Hepatocyte (in vitro differentiated cells): ENCODE results near the gene GRIN2C. TPM values are rescaled to one million over a fixed set of nuclear protein-coding genes. Genes with fewer than 3 reads are reported as not detected.

Experiments used
- DNase-seq: peaks from one replicate; pipeline ENCODE4 v3.0.0-alpha.2; 2016; ENCODE audit warnings: low spot score
- H2AFZ ChIP-seq: fragments of 200-600 bp; sonication (generic); 2 replicates; pipeline ENCODE4 v1.6.0; 2016; ENCODE audit warnings: antibody characterized with exemption, mild to moderate bottlenecking
- H3K27ac ChIP-seq: fragments of 200-600 bp; sonication (generic); 2 replicates; pipeline ENCODE4 v1.5.1; 2016; ENCODE audit warnings: mild to moderate bottlenecking
- H3K27me3 ChIP-seq: fragments of 200-600 bp; sonication (generic); 2 replicates; pipeline ENCODE4 v1.6.1; 2016
- H3K36me3 ChIP-seq: fragments of 200-600 bp; sonication (generic); replicated peaks from 2 replicates; pipeline ENCODE4 v1.5.1; 2016; ENCODE audit warnings: low read depth; ENCODE audit not compliant: insufficient read depth
- H3K4me1 ChIP-seq: fragments of 200-600 bp; sonication (generic); 2 replicates; pipeline ENCODE4 v1.5.1; 2016; ENCODE audit warnings: mild to moderate bottlenecking, moderate library complexity; ENCODE audit not compliant: insufficient read depth
- H3K4me2 ChIP-seq: fragments of 200-600 bp; sonication (generic); 2 replicates; pipeline ENCODE4 v1.6.0; 2016
- H3K4me3 ChIP-seq: fragments of 200-600 bp; sonication (generic); 2 replicates; pipeline ENCODE4 v1.5.1; 2016; ENCODE audit warnings: mild to moderate bottlenecking
- H3K79me2 ChIP-seq: fragments of 200-600 bp; sonication (generic); 2 replicates; pipeline ENCODE4 v1.6.0; 2017; ENCODE audit warnings: mild to moderate bottlenecking
- H3K9me2 ChIP-seq: fragments of 200-600 bp; sonication (generic); replicated peaks from 2 replicates; pipeline ENCODE4 v1.6.0; 2017; ENCODE audit warnings: mild to moderate bottlenecking; ENCODE audit not compliant: insufficient read depth
- H3K9me3 ChIP-seq: fragments of 200-600 bp; sonication (generic); 2 replicates; pipeline ENCODE4 v1.5.1; 2016; ENCODE audit warnings: low read depth, mild to moderate bottlenecking
- H4K20me1 ChIP-seq: fragments of 200-600 bp; sonication (generic); 2 replicates; pipeline ENCODE4 v1.6.0; 2016; ENCODE audit warnings: mild to moderate bottlenecking; ENCODE audit not compliant: insufficient read depth, poor library complexity, severe bottlenecking
- EZH2 ChIP-seq: fragments of 200-600 bp; sonication (generic); IDR thresholded peaks from 2 replicates; pipeline ENCODE4 v1.6.1; 2016; ENCODE audit warnings: antibody characterized with exemption, mild to moderate bottlenecking, borderline replicate concordance
- EZH2phosphoT487 ChIP-seq: fragments of 200-600 bp; sonication (generic); IDR thresholded peaks from one replicate; pipeline ENCODE4 v1.6.1; 2018; ENCODE audit warnings: antibody characterized with exemption, mild to moderate bottlenecking, low read depth, moderate library complexity; ENCODE audit not compliant: unreplicated experiment, severe bottlenecking
- whole genome bisulfite sequencing: methylation state at CpG from one replicate; pipeline ENCODE4 v1.1.6; 2016; ENCODE audit warnings: low lambda C conversion rate; ENCODE audit errors: missing lambda C conversion rate; 5-methylcytosine and 5-hydroxymethylcytosine counted together
- polyA plus RNA-seq: library from polyadenylated mRNA; unstranded; fragments of >200 nt; fragmentation: Nextera tagmentation; extraction: Ambion mirVana; gene quantifications from 2 replicates; pipeline ENCODE4 v1.2.1, GENCODE V29; 2016
- total RNA-seq: library from RNA; depleted of rRNA; stranded (reverse); fragments of >200 nt; gene quantifications from 2 replicates; pipeline ENCODE4 v1.2.3, GENCODE V29; 2014
- TF ChIP-seq, protein P1 (sequence below): fragments of 200-600 bp; sonication (generic); IDR thresholded peaks from 2 replicates; pipeline ENCODE4 v1.5.1; 2016; ENCODE audit warnings: antibody characterized with exemption, mild to moderate bottlenecking; ENCODE audit not compliant: poor library complexity

Gene GRIN2C
- total and polyA plus RNA-seq, 2 experiments from 2014 or later, result 0.27 TPM; not detected in 1

DNA sequence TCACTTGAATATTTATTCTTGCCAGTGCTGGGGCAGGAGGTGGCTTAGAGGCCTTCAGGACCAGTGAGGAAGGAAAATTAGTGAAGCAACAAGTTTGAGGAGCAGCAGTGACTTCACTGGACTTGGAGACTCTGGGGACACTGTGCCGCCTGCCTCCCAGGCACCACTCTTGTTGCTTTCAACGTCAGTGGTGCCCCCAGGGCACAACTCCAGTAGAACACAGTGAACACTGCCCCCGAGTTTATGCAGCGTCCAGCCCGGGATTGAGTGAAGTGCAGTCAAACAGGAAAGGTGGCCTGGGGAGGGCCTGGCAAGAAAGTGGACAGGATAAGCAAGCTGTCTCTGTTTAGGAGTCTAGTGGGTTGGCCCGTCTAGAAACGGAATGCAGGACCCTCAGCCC, 59.2 kb downstream of the GRIN2C start:
- Histone ChIP-seq H3K27me3 (no peaks in the 10 kb centered on the region), H3K4me1 (no peaks in the 10 kb centered on the region), H4K20me1 (no peaks in the 10 kb centered on the region), H2AFZ (no peak overlapping the region), H3K4me3 (no peak overlapping the region), H3K79me2 (no peaks in the 10 kb centered on the region), H3K27ac (no peak overlapping the region), H3K4me2 (no peak overlapping the region), H3K9me3 (no peaks in the 10 kb centered on the region), H3K36me3 (no peaks in the 10 kb centered on the region), H3K9me2 (no peaks in the 10 kb centered on the region)
- DNase-seq, result no peak
- TF ChIP-seq, protein P1, sequence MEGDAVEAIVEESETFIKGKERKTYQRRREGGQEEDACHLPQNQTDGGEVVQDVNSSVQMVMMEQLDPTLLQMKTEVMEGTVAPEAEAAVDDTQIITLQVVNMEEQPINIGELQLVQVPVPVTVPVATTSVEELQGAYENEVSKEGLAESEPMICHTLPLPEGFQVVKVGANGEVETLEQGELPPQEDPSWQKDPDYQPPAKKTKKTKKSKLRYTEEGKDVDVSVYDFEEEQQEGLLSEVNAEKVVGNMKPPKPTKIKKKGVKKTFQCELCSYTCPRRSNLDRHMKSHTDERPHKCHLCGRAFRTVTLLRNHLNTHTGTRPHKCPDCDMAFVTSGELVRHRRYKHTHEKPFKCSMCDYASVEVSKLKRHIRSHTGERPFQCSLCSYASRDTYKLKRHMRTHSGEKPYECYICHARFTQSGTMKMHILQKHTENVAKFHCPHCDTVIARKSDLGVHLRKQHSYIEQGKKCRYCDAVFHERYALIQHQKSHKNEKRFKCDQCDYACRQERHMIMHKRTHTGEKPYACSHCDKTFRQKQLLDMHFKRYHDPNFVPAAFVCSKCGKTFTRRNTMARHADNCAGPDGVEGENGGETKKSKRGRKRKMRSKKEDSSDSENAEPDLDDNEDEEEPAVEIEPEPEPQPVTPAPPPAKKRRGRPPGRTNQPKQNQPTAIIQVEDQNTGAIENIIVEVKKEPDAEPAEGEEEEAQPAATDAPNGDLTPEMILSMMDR, result no peak
- 79% methylated on average over 7 of the region's 7 CpGs for WGBS

DNA sequence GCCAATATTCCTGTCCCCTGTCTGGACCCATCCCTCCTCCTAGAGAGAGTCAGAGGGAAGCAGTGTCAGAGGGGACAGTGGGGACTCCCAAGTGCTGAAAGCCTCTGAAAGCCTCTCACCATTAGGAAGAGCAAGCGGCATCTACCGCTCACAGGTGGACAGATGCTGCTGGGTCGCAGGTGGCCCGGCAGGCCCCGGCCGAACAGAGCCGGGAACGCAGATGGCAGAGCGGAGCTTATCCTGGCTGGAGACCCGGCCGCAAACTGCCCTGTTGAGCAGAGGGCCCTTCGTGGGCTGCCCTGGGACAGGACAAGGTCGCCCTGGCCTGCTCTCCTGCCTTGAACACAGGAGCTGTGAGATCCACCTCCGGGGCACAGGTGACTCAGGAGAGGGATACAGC, 60.6 kb downstream of the GRIN2C start:
- Histone ChIP-seq H4K20me1 (no peaks in the 10 kb centered on the region), H3K9me3 (no peaks in the 10 kb centered on the region), H2AFZ (no peak overlapping the region), H3K36me3 (no peaks in the 10 kb centered on the region), H3K9me2 (no peaks in the 10 kb centered on the region), H3K4me3 (no peak overlapping the region), H3K27me3 (no peaks in the 10 kb centered on the region), H3K4me2 (no peak overlapping the region), H3K27ac (no peak overlapping the region), H3K79me2 (no peaks in the 10 kb centered on the region), H3K4me1 (no peaks in the 10 kb centered on the region)
- no peak for DNase-seq
- TF ChIP-seq, protein P1, result no peak
- no peak for TF ChIP-seq EZH2phosphoT487
- no peak for TF ChIP-seq EZH2
- 92% methylated on average over 14 of the region's 14 CpGs for WGBS

DNA sequence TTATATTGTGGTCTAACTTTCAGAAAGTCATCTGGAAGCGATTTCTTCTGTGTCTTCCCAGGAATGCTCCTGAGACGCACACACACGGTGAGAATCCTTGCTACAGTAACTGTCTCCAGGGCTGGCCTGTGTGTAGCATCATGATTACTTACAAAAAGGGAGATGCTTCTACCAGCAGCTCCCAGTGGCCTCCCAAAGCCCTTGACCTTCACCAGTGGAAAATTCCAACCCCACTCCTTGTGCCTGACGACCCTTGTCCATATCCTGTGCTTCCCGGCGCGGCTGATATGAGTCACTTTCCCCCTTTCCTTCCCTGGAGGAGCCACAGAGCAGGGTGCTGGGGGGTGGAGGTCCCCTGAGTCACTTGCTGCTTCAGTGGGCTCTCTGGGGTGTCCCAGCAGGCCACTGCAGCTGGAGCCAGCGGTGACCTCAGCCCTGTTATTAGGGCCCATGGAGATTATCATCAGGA, 61.4 kb downstream of the GRIN2C start:
- 75% methylated on average over 8 of the region's 8 CpGs for WGBS
- no peaks in the 10 kb centered on the region for H3K36me3 ChIP-seq

More for the DNA sequence above, 61.4 kb downstream of the GRIN2C start:
- no peak for DNase-seq
- no peaks in the 10 kb centered on the region for H3K27me3 ChIP-seq
- H4K20me1 ChIP-seq, result no peaks in the 10 kb centered on the region
- no peaks in the 10 kb centered on the region for H3K9me3 ChIP-seq
- TF ChIP-seq, protein P1, result no peak
- no peak for TF ChIP-seq EZH2
- TF ChIP-seq EZH2phosphoT487, result no peak
- no peaks in the 10 kb centered on the region for H3K9me2 ChIP-seq
- H3K4me3 ChIP-seq, result no peak overlapping the region
- no peak overlapping the region for H3K27ac ChIP-seq
- H2AFZ ChIP-seq, result no peak overlapping the region
- no peaks in the 10 kb centered on the region for H3K4me1 ChIP-seq
- no peaks in the 10 kb centered on the region for H3K79me2 ChIP-seq
- H3K4me2 ChIP-seq, result no peak overlapping the region
